Hematopoietic multipotent progenitor cell treated with erythropoietin and hydrocortisone succinate and interleukin-3 and kit ligand, for 6 days (in vitro differentiated cells): ENCODE data around the gene KIRREL1.

Source experiments
- DNase-seq: peaks from one replicate; pipeline ENCODE4 v3.0.0-alpha.2; 2015

The KIRREL1 gene

GRCh38 chr1:158037008-158037865 lies 43.8 kb downstream of the KIRREL1 start:
- DNase-seq, result no peak

DNA sequence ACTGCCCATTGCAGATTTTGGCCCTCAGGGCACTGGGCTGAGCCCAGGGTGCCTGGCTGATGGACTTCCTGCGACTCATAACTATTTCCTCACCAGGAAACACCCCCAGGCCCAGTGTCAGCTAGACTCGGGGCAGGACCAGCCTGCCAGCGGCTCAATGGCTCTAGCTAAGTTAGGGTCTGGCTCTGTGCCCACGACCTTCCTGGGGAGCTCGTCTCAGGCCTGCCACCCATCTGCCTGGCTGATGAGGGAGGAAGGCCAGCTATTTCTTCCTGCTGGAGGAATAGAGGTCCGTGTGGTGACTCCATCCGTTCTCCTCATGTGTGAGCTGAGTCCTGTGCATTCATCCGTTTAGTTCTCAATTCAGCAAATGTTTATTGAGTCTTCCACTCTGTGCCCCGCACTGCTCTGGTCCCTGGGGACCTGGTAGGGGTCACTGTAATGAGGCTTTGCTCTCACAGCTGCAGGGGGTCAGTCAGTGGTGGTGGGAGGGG lies 44.5 kb downstream of the KIRREL1 start:
- no peak for DNase-seq

DNA sequence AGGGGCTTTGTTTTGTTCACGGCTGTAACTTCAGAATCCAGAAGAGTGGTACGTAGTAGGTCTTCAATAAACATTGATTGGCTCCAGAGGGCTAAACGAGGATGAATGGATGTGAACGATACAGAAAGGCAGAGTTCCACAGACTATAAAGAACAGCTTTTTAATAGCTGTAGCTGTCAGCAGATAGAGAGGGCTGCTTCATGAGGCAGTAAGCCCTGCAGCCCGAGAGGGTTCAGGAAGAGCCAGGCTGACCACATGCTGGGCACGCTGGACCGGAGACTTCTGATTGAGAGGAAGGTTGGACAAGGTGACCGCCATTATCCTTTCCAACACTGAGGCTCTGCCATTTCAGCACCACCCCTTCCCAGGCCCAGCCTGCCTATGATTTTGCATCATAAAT lies 45.3 kb downstream of the KIRREL1 start:
- DNase-seq, result no peak

DNA sequence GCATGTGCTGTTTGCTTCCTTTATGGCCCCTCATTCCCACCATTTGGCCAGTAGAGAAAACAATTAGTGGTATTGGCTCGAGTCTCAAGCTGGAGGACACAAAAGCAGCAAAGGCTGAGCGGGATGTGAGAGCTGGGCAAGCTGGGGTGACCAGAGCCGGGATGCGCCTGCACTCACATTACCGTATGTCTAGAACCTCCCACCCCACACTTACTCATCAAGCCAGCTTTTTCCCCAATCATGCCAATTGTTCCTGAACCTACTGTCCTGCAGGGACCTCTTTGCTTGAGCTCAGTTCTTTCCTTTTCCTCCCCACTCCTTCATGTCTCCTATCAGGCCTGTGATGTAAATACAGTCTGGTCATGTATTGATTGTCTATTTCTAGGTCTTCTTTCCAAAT lies 45.9 kb downstream of the KIRREL1 start:
- DNase-seq, result no peak

DNA sequence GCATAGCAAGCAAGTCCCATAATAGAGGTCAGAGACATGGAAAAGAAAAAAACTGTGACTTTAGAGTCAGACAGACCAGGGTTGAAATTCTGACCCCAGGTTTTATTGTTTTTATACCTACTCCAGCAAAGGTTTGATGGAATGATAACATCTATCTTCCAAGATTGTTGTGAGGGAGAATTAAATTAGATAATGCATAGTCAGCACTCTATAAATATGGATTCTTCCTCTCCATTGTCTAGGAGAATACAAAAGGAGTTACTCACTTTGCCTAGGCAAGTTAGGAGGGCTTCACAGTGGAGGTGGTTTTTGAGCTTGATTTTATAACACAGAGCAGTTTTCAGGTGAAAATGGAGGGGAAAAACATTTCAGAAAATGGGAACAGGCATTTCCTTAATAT lies 46.9 kb downstream of the KIRREL1 start:
- DNase-seq, result no peak

DNA sequence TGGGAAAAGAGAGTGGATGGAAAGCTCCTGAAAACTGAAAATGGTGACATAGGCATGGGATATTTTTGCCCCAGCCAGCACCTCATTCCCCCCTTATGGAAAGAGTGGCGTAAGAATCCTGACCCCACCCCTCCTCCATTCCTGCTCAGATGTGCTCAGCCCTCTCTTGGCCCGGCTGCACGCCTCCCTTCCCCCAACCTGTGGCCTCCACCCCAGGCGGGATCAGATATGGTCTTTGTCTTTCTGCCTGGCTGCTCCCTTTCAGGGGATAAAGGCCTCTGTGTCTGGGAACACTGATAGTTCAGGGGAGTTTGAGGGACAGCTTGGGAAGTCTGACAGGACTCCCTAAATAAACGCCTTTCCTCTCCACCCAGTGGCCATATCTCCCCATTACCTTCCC lies 49.8 kb downstream of the KIRREL1 start:
- peak; percentile 5 for DNase-seq

GRCh38 chr1:158045639-158046038 lies 52.2 kb downstream of the KIRREL1 start:
- DNase-seq, result no peak

DNA sequence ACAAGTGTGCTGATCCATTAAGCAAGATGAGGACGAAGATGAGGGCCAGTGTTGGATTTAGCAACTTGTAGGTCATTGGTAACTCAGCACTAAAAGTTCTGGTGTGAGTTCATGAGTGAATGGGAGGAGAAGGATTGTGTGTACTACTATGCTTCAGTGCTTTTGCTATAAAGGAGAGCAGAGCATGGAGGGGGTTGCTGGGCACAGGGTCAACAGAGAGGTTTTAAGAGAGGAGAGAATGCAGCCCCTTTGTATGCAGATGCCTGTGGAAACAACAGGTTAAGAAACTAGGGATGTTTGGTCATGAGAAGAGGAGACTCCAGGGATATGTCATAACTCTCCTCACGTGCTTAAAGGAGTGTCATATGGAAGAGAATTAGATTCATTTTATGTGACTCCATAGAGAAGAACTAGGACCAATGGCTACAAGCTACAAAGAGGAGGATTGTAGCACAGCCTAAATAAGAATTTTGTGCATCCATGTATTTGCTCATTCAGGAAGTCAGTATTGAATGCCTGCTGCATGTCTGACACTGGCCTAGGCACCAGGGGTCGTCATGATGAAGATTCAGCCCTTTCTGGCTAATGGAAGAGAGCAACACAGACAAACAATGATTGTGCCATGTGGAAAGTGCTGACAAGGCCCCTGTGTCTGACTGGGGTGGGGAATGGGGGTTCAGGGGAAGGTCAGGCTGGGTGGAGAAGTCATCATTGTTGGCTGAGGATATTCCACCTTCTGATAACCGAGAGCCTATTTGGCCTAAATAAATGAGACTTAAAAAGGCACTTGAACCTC lies 53.5 kb downstream of the KIRREL1 start:
- no peak for DNase-seq

DNA sequence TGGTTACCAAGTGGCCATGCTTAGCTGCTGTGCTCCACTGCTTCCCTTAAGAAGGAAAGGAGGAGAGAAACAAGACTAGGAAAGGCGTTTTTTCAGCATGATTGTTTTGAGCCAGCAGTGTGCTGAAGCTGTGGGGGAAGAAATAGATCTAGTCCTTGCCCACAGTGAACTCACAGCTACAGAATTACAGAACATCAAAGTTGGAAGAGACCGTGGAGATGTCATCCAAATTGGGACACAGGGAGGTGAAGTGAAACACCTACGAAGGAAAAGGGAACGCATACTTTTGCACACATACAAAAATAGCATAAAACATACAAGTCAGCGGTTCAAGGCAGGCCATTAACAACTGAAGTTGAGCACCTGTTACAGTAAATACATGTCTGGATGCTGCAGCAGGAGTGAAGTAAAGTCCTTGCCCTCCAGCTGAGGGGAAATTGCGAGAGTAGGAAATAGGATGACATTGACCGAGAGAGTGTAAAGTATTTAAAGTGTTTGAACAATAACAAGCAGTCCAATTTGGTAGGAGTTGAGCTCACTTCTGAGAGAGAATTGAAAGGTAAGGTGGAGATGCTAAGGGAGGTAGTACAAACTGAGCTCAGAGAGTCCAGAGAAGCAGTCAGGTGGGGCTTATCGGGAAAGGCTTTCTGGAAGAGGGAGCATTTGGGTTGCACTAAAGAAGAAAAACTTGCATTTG lies 55.1 kb downstream of the KIRREL1 start:
- DNase-seq, result no peak

GRCh38 chr1:158049853-158050252 lies 56.4 kb downstream of the KIRREL1 start:
- no peak for DNase-seq

DNA sequence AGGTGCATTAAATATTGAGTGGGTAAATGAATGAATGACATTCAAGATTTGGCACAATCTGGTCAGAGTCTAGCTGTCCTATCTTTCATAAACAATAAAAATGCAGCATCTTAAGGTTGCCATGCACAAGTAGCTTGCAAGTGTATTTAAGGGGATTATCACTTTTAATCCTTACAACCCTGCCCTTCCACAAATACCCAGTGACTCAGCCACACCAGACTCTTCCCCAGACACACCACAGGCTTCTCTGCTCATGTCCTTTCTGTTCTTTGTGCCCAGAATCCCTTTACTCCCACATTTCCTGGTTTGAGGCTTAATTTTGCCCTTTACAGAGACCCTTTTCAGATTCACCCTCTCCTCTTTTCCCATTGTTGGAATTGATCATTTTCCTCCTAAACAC lies 59.8 kb downstream of the KIRREL1 start:
- DNase-seq, result no peak

DNA sequence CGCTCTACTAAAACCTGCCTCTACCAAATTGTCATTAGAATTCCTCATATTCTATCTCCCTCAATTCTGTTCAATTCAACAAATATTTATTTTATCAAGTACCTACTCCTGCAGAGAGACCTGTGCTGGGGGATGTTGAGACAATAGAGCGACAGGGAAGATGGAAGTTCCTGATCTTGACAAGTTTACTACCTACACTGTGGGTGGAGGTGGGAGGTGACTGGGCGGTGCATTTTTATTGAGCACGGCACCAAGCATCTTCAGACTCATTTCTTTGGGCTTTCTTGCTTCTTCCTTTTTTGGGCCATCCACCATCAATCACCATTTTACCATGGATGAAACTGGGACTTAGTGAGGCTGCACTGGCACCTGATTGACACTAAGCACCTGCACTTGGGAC lies 61.3 kb downstream of the KIRREL1 start:
- no peak for DNase-seq

- peak; percentile 15 for DNase-seq
Observed at GRCh38 chr1:158055854-158056253, 62.4 kb downstream of the KIRREL1 start.

DNA sequence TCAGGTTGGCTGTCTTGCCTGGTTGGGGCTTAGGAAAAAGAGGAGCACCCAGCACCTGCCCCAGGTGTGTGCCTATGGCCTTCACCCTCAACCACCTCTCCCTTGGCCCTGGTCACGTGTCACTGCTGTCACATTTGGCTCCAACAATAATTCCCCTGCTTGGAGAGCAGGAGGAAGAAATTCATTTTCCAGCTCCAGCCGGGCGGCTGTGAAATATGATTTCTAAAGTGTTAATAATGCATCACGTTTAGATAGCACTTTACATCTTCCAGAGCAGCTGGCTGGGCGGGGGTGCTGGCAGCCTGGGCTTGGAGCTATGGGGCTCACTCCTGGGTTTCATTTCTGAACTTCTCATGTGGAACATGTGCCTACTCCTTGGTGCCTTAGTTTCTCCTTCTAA lies 63.1 kb downstream of the KIRREL1 start:
- DNase-seq, result no peak

GRCh38 chr1:158058237-158058985 lies 65.0 kb downstream of the KIRREL1 start:
- DNase-seq, result no peak

DNA sequence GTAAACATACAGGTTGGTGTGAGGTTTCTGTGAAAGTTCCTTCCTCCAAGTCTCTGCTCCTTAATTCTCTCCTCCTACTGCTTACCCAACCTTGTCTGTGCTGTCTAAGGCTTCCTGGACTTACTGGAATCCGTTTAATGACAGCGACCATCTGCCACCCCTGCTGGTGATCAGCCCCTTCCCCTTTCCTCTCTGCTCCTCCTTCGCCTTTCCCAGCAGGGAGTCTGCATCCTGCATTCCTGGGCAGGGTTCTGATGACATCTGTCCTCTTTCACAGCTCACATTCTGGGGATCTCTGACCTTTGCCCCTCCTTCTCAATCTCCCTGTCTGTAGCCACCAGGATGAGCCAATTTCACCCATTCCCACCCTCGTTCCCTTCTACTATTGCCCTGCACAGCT lies 66.5 kb downstream of the KIRREL1 start:
- DNase-seq, result no peak

DNA sequence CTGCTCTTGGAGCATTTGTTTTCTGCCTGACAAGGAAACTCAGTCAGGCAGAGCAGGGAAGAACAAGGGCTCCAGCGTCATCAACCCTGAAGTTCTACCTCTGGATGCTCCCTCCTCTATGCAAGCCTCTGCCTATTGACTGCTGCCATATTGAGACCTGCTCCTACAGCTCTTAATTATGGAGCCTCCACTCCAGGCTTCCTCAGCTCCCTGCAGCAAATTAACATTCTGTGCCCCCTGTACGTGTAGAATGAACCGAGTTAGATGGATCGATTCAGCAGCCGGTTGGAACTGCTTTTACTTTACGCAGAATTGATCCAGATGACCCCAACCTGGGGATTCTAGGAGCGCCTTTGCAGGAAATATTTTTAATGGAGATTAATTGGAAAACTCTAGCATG lies 68.7 kb downstream of the KIRREL1 start:
- no peak for DNase-seq

DNA sequence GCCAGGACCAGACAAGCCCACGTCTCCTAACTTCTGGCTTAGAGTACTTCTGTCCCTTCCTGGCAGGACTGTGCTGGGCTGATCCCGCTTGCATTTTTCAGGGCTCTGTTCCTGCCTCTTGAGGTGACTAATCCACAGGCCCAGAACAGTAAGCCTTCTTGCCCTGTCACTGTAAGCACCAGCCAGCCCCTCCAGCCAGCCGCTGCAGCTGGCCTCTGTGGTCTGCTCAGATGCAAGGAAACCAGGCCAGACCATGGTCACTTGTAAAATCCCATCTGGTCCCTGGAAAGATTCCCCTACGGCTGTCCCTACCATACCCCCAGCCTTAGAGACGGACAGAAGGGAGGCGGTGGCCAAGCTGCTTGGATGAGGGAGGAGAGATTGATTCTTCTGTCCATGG lies 74.2 kb downstream of the KIRREL1 start:
- no peak for DNase-seq

GRCh38 chr1:158068918-158069317 lies 75.5 kb downstream of the KIRREL1 start:
- no peak for DNase-seq

- no peak for DNase-seq
Observed at GRCh38 chr1:158071138-158071537, 77.7 kb downstream of the KIRREL1 start.

DNA sequence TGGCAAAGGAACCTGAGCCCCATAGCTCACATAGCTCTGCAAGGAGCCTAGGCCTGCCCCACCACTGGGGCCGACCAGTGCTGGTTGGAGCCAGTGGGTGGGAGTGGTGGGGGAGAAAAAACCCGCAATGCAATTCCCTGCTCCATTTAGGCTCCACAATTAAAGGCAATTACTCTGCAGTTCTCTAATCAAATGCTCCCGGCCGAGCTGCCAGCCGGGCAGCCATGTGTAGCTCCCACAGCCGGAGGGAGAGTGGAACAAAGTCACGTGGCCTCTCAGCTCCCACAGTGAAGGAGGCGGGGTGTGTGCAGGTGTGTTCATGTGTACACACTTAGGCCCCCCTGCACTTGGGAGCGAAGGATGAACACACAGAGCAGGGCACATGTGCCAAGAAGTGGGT lies 81.6 kb downstream of the KIRREL1 start:
- no peak for DNase-seq

GRCh38 chr1:158076441-158076840 lies 83.0 kb downstream of the KIRREL1 start:
- no peak for DNase-seq
